GM13977 (cell line): ENCODE results near the gene ENOX2.

Source experiments
- DNase-seq: peaks from one replicate; pipeline ENCODE4 v3.0.0; 2012; ENCODE audit warnings: low spot score
- in situ Hi-C: fragments of 300-500 bp; cut with MboI; formaldehyde crosslinking; loops from one replicate; pipeline ENCODE4 v1.12.0; 2022; ENCODE audit warnings: low sequenced_read_pairs, low pct_unique_long_range_greater_than_20kb, mixed read lengths, inconsistent platforms; ENCODE audit not compliant: unreplicated experiment
- TF ChIP-seq, protein P1 (sequence below): IDR thresholded peaks from 2 replicates; pipeline ENCODE4 v1.5.1; 2012; ENCODE audit warnings: mild to moderate bottlenecking, control low read depth; ENCODE audit not compliant: insufficient read depth; ENCODE audit errors: extremely low read depth, missing control alignments

ENOX2 gene

DNA sequence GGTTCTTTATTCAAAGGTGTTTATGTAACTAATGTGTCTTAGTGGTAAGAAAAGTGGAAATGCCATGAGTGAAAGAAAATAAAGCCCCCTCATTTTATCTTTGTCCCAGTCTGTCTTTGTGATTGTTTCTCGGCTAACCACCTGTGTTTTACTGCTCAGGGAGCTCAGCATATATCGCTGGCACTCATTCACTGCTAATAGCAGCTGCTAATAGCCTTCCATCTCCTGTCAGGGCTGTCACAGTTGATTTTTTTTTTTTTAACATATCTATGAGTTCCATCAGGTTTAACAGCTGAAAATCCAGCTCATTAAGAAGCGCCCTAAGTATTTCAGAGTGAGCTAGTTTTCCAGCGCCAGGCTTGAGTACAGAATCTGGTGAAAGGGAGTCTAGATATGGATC, 295.6 kb downstream of the ENOX2 start:
- TF ChIP-seq, protein P1, sequence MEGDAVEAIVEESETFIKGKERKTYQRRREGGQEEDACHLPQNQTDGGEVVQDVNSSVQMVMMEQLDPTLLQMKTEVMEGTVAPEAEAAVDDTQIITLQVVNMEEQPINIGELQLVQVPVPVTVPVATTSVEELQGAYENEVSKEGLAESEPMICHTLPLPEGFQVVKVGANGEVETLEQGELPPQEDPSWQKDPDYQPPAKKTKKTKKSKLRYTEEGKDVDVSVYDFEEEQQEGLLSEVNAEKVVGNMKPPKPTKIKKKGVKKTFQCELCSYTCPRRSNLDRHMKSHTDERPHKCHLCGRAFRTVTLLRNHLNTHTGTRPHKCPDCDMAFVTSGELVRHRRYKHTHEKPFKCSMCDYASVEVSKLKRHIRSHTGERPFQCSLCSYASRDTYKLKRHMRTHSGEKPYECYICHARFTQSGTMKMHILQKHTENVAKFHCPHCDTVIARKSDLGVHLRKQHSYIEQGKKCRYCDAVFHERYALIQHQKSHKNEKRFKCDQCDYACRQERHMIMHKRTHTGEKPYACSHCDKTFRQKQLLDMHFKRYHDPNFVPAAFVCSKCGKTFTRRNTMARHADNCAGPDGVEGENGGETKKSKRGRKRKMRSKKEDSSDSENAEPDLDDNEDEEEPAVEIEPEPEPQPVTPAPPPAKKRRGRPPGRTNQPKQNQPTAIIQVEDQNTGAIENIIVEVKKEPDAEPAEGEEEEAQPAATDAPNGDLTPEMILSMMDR: no peak
- in situ Hi-C loops: no loop called here
- no peak for DNase-seq

- DNase-seq: no peak
- TF ChIP-seq, protein P1: no peak
- in situ Hi-C loops: no loop called here
Measured at GRCh38 chrX:130606425-130606824, 296.6 kb downstream of the ENOX2 start.

DNA sequence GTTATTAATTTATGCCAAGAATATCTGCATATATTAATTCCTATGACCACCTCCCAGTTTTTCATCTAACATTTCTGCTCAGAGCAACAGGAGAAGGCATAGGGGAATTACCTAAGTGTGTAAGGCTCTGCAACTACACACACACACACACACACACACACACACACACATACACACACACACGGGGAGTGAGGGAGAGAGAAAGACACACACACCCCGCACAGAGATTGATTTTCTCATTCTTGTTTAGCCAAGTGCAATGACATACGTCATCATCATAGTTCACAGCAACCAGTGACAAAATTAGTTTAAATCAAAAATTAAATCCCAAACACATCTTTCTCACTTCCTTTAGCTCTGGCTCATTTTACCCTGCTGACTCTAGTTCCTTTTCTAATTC, 298.1 kb downstream of the ENOX2 start:
- DNase-seq: no peak
- TF ChIP-seq, protein P1: no peak

DNA sequence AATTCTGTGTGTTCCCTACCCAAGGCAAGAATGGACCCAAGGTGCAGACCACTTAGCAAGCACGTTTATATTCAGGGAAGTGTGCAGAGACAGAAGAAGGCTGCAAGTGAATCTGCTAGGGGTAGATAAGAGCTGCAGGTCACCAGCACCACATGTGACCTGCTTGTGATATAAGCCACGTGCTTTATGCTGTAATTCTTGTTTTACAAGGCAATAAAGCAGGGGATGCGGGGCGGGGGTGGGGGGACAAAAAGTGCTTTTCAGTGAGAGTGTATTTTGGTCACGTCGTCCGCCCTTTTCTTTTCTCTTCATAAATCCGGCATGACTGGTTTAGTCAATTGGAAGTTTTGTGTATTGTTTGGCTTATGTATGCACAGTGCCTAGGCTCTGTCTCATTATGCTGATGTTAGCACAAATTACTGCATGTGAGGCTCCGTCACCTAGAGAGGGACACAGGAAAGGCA, 308.5 kb downstream of the ENOX2 start:
- in situ Hi-C loops: loop anchor here (25.0 kb wide), 1 partner anchor 318 kb away; the partner anchor contains the start of gene ENOX2

More for the DNA sequence above, 298.1 kb downstream of the ENOX2 start:
- in situ Hi-C loops: no loop called here

GRCh38 chrX:130593911-130594310, 309.1 kb downstream of the ENOX2 start:
- DNase-seq: no peak
- TF ChIP-seq, protein P1: no peak
- in situ Hi-C loops: loop anchor here (25.0 kb wide), 1 partner anchor 318 kb away; the partner anchor contains the start of gene ENOX2

More for the DNA sequence above, 308.5 kb downstream of the ENOX2 start:
- DNase-seq: no peak
- TF ChIP-seq, protein P1: no peak

GRCh38 chrX:130592204-130592603, 310.8 kb downstream of the ENOX2 start:
- DNase-seq: no peak
- TF ChIP-seq, protein P1: no peak
- in situ Hi-C loops: loop anchor here (25.0 kb wide), 1 partner anchor 320 kb away; the partner anchor contains the start of gene ENOX2
